SU-DHL-6 (cell line): ENCODE measurements around the gene C10orf88.

ENCODE experiments used
- H2AFZ ChIP-seq: fragments of 200-600 bp; sonication (generic); 2 replicates; pipeline ENCODE4 v1.6.1; 2014; ENCODE audit warnings: low read depth, mild to moderate bottlenecking, moderate library complexity, mixed read lengths, antibody characterized with exemption, low read length; ENCODE audit not compliant: severe bottlenecking
- H3F3A ChIP-seq: fragments of 200-600 bp; shearing (Covaris generic); 2 replicates; pipeline ENCODE4 v1.6.0; 2016; ENCODE audit warnings: antibody characterized with exemption, mild to moderate bottlenecking; ENCODE audit not compliant: insufficient read depth
- H3K27ac ChIP-seq: fragments of 200-600 bp; sonication (generic); 2 replicates; pipeline ENCODE4 v1.5.1; 2016; ENCODE audit warnings: low read depth, mild to moderate bottlenecking, low read length, moderate library complexity, mixed read lengths
- H3K27me3 ChIP-seq: fragments of 200-600 bp; sonication (generic), shearing (Covaris generic); 2 replicates; pipeline ENCODE4 v1.6.0; 2014; ENCODE audit warnings: mild to moderate bottlenecking, low read length
- H3K36me3 ChIP-seq: fragments of 200-600 bp; sonication (generic); 2 replicates; pipeline ENCODE4 v1.6.1; 2014; ENCODE audit warnings: mild to moderate bottlenecking, low read length, mixed read lengths
- H3K4me2 ChIP-seq: fragments of 300-600, 200-600 bp; shearing (Covaris generic), sonication (generic); 2 replicates; pipeline ENCODE4 v1.6.0; 2014; ENCODE audit warnings: low read length, low read depth, mild to moderate bottlenecking; ENCODE audit not compliant: poor library complexity, severe bottlenecking
- H3K4me3 ChIP-seq: fragments of 200-600 bp; sonication (generic); 2 replicates; pipeline ENCODE4 v1.5.1; 2014; ENCODE audit warnings: antibody characterized with exemption, low read length, mild to moderate bottlenecking, mixed read lengths; ENCODE audit not compliant: insufficient read depth, poor library complexity, severe bottlenecking
- H3K79me2 ChIP-seq: fragments of 200-600 bp; sonication (generic); 2 replicates; pipeline ENCODE4 v1.6.1; 2014; ENCODE audit warnings: mild to moderate bottlenecking, low read length, moderate library complexity; ENCODE audit not compliant: insufficient read depth
- H3K9ac ChIP-seq: fragments of 200-600 bp; sonication (generic); 2 replicates; pipeline ENCODE4 v1.7.0; 2014; ENCODE audit warnings: mild to moderate bottlenecking, low read length
- H3K9me2 ChIP-seq: fragments of 200-600 bp; sonication (generic); replicated peaks from 2 replicates; pipeline ENCODE4 v1.6.1; 2014; ENCODE audit warnings: low read length; ENCODE audit not compliant: insufficient read depth
- H3K9me3 ChIP-seq: fragments of 200-600 bp; sonication (generic); 2 replicates; pipeline ENCODE4 v1.6.1; 2014; ENCODE audit warnings: low read length, mixed read lengths; ENCODE audit not compliant: insufficient read depth
- H4K20me1 ChIP-seq: fragments of 200-600 bp; sonication (generic); 2 replicates; pipeline ENCODE4 v1.6.1; 2014; ENCODE audit warnings: low read depth, mild to moderate bottlenecking, antibody characterized with exemption, low read length, moderate library complexity, mixed read lengths
- EZH2phosphoT487 ChIP-seq: fragments of 200-600 bp; sonication (generic), shearing (Covaris generic); conservative IDR thresholded peaks from 2 replicates; pipeline ENCODE4 v1.6.1; 2018; ENCODE audit warnings: mild to moderate bottlenecking, antibody characterized with exemption, low read length, moderate library complexity, mixed read lengths
- TF ChIP-seq, protein P1 (sequence below): fragments of 200-600 bp; sonication (generic); IDR thresholded peaks from one replicate; pipeline ENCODE4 v1.5.1; 2017; ENCODE audit warnings: antibody characterized with exemption, mild to moderate bottlenecking, low read length, moderate library complexity; ENCODE audit not compliant: insufficient read depth, poor library complexity, severe bottlenecking

Gene C10orf88

DNA sequence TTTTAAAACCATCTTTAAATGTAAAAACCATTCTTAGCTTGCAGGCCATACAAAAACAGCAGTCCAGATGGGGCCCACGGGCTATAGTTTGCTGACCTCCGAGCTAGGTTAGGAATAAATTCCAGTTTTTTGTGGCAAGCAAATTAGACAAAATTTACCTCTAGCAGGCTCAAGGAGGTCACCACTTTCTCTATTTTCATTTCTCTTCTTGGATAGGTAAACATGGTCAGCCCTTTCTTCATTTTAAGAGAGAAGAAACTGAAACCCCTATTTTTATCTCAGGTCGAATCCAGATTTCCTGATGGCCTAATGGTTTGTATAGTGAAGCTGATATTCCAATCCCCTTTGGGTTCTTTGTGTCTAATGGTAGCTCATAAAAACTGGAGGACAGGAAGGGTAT is 43.8 kb upstream of the C10orf88 start:
- Histone ChIP-seq H3K4me3 (no peak overlapping the region), H3K9ac (no peak overlapping the region), H2AFZ (no peak overlapping the region), H3K27ac (no peak overlapping the region), H3K9me3 (no peaks in the 10 kb centered on the region), H3K79me2 (peaks cover 43% of the 10 kb centered on the region), H3K36me3 (peaks cover 14% of the 10 kb centered on the region), H3K9me2 (no peaks in the 10 kb centered on the region), H3K4me2 (no peak overlapping the region), H4K20me1 (0 out of 2 replicates have a peak, but pooled peaks cover 4% of the 10 kb centered on the region), H3K27me3 (no peaks in the 10 kb centered on the region), H3F3A (peaks cover 8% of the 10 kb centered on the region; the same call in 1 of the 2 replicates)
- TF ChIP-seq EZH2phosphoT487, result no peak

DNA sequence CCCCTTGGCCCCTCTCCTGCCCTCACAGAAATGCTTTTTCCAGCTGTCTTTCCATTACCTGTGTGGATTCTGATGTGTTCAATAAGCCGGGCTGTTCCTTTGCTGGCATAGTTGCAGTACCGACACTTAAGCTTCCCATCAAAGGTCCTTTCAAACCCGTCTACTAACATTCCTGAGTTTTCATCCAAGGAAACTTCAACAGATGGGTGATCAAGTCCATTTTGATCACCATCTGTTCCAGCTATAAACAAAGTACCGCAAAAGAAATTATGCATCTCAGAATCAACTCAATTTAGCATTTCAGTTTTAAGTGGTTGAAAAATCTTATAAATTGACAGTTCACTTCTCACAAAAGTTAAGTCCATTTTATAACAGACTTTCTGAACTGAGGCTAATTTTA is 41.9 kb upstream of the C10orf88 start:
- TF ChIP-seq, protein P1, sequence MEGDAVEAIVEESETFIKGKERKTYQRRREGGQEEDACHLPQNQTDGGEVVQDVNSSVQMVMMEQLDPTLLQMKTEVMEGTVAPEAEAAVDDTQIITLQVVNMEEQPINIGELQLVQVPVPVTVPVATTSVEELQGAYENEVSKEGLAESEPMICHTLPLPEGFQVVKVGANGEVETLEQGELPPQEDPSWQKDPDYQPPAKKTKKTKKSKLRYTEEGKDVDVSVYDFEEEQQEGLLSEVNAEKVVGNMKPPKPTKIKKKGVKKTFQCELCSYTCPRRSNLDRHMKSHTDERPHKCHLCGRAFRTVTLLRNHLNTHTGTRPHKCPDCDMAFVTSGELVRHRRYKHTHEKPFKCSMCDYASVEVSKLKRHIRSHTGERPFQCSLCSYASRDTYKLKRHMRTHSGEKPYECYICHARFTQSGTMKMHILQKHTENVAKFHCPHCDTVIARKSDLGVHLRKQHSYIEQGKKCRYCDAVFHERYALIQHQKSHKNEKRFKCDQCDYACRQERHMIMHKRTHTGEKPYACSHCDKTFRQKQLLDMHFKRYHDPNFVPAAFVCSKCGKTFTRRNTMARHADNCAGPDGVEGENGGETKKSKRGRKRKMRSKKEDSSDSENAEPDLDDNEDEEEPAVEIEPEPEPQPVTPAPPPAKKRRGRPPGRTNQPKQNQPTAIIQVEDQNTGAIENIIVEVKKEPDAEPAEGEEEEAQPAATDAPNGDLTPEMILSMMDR, result no peak
- no peak for TF ChIP-seq EZH2phosphoT487
- peaks cover 27% of the 10 kb centered on the region for H3K79me2 ChIP-seq
- H2AFZ ChIP-seq, result no peak overlapping the region
- no peak overlapping the region for H3K27ac ChIP-seq
- H4K20me1 ChIP-seq, result 0 out of 2 replicates have a peak, but pooled peaks cover 4% of the 10 kb centered on the region
- no peak overlapping the region for H3K9ac ChIP-seq
- no peak overlapping the region for H3K4me2 ChIP-seq
- H3F3A ChIP-seq, result peaks cover 11% of the 10 kb centered on the region; the same call in 1 of the 2 replicates
- no peaks in the 10 kb centered on the region for H3K9me2 ChIP-seq
- no peak overlapping the region for H3K4me3 ChIP-seq
- peaks cover 24% of the 10 kb centered on the region for H3K36me3 ChIP-seq
- H3K9me3 ChIP-seq, result no peaks in the 10 kb centered on the region
- no peaks in the 10 kb centered on the region for H3K27me3 ChIP-seq

DNA sequence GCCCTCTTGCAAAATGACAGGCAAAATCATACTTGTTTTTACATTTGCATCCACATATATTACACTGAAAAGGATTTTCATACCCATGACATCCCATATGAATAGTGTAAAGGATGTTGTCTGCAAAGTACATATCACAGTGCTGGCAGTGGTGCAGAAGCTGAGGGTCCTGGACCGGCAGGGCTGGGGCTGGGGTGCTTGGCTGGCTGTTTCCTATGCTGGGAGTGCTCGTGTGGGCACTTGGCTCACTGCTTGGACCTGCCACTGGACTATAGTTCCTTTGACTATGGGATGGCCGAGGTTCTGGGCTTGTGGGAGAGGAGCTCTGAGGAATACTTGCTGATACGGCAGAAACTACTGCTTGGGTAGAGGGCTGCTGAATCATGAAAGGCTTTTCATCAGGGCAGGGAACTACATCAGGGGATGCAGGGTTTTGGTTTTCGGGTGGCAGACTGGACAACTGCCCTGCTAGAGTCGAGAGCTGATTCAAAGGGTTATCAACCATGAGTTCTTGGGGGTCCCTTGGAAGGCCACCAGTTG is 39.8 kb upstream of the C10orf88 start:
- H3K9me2 ChIP-seq, result no peaks in the 10 kb centered on the region
- no peaks in the 10 kb centered on the region for H3K27me3 ChIP-seq
- H3F3A ChIP-seq, result peaks cover 15% of the 10 kb centered on the region; the same call in 1 of the 2 replicates
- no peak overlapping the region for H3K9ac ChIP-seq
- no peaks in the 10 kb centered on the region for H4K20me1 ChIP-seq
- H3K4me2 ChIP-seq, result no peak overlapping the region
- TF ChIP-seq, protein P1, result no peak
- H3K9me3 ChIP-seq, result no peaks in the 10 kb centered on the region
- no peak overlapping the region for H2AFZ ChIP-seq
- H3K36me3 ChIP-seq, result peaks cover 24% of the 10 kb centered on the region
- H3K4me3 ChIP-seq, result no peak overlapping the region
- H3K27ac ChIP-seq, result no peak overlapping the region
- H3K79me2 ChIP-seq, result peaks cover 12% of the 10 kb centered on the region; the same call in 1 of the 2 replicates

- H3K4me3 ChIP-seq, result no peak overlapping the region
- H3F3A ChIP-seq, result peaks cover 15% of the 10 kb centered on the region; the same call in 1 of the 2 replicates
- peaks cover 20% of the 10 kb centered on the region for H3K36me3 ChIP-seq
- H4K20me1 ChIP-seq, result no peaks in the 10 kb centered on the region
- H3K4me2 ChIP-seq, result no peak overlapping the region
- no peak overlapping the region for H2AFZ ChIP-seq
- H3K27ac ChIP-seq, result no peak overlapping the region
- TF ChIP-seq EZH2phosphoT487, result no peak
- H3K27me3 ChIP-seq, result no peaks in the 10 kb centered on the region
- no peaks in the 10 kb centered on the region for H3K9me3 ChIP-seq
- no peaks in the 10 kb centered on the region for H3K9me2 ChIP-seq
- 0 out of 2 replicates have a peak, but pooled peaks cover 2% of the 10 kb centered on the region for H3K79me2 ChIP-seq
- no peak overlapping the region for H3K9ac ChIP-seq
Measured at GRCh38 chr10:122992031-122992585, 38.1 kb upstream of the C10orf88 start.
